Effector CD8-positive, alpha-beta T cell (primary cell): Measurements from ENCODE around the gene IL6R.
"Not testable (repeated sequence)": the region's sequence is repeated elsewhere in the genome, so short reads cannot be mapped to it uniquely, and the experiment has no call there.

ENCODE experiments used
- DNase-seq: peaks from one replicate; lab custom pipeline; 2025; lab: John Stamatoyannopoulos, UW

The IL6R gene

DNA sequence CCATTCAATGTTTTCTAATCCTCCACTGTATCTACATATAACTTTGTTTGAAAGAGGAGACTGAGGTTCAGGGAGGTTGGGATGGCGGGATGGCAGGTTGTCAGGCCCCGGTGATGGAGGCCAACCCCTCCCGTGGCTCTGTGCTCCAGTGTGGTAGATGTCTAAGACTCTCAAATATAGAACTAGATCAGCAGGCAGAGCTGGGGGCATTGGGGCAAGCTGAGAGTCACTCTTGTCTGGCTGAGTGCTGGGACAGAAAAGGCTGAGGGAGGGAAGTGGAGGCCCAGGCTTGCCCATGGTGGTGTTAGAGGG, 1.7 kb downstream of the IL6R start:
- no peak for DNase-seq

DNA sequence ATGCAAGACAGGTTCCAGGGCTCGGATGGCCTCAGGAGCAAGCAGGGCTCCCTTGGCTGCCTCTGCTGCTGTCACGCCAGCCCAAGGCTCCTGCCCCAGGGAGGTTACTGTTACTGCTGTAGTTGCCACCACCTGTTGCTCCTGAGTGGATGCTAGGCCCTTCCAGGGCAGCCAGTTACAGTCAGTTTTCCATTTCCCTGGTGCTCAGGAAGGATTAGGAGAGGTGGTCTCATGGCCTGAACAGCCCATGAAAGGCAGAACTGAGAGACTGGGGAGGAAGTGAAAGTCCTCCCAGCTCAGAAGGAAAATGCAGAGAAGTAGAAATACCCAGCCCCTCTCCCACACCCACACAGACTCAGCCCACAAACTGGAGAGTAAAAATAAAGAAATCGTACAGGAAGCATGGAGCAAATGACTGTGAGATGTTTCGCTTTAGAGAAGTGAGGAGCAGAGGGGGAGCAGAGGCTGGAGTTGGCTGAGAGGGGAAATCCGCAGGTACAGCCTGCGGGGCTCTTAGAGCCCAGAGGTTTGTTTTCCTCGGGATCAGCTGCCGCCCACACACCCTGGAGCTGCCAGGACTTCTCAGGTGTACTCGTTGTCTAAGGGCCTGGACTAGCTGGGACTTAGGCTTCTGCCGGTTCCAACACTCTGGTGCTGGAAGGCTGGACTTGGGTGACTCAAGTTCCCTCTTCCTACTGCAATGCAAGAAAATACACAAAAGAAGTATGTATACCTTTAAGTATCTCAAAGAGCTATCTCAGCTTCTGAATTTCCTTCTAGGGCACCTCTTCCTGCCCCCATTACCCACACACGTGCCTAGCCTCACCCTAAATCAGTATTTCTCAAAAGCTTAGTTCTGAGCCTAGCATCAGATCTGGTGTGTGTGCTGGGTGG, 2.3 kb downstream of the IL6R start:
- no peak for DNase-seq

DNA sequence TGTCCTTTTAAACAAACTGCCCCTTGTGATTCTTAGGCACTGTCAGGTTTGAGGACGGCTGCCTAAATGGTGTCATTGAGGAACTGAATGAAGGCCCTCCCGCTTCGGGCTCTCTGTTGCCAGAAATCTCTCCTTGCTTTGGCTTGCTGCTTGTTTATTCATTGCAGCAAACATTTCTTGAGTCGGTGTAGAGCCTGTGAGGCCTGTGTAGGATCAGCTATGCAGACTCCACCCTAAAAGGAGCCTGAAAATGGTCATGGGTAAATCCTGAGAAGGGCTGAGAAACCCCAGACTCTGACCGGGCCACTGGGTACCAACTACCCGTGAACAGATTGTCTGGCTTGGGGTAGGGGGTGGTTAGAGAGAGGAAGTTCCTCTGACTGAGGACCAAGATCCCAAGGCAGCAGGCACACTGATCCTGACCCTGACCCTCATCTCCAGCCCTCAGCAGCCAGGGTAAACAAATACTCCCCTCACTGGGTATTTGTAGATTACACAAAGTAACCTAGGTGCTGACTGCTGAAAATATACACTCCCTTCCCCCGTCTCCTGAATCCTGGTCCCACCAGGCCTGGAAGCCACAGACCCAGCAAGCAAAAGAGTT, 3.1 kb downstream of the IL6R start:
- no peak for DNase-seq

DNA sequence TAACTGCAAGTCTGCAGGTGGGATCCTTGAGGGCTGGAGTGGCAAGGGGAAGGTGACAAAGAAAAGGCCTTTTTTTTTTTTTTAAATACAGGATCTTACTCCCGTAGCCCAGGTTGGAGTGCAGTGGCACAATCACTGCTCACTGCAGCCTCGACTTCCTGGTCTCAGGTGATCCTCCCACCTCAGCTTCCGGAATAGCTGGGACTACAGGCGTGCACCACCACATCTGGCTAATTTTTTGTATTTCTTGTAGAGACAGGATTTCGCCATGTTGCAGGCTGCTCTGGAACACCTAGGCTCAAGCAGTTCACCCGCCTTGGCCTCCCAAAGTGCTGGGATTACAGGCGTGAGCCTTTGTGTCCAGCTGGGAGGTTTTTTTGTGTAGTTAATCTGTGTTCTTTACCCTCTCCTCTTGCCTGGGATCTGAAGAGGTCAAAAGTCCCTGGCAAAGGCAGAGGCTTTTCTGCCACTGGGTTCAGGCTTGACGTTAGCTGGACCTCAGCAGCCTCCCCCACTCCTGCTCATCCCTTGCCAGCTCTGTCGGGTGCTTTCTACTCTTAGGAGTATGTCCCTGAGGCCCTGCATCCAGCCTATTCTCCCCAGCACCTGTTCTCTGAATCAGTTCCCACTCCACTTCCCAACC, 5.2 kb downstream of the IL6R start:
- DNase-seq: no peak

DNA sequence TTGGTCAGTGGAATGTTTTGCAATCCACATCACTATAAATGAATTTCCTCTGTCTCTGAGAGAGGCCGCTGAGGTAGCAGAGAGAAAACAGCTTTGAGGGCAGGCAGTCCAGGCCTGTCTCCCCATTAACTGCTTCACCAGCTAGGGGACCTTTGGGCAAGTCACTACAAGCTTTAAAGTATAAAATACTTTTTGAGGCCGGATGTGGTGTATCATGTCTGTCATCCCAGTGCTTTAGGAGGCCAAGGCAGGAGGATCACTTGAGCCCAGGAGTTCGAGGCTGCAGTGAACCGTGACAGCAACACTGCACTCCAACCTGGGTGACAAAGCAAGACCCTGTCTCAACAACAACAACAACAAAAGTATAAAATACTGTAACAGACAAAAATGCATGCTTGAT, 6.4 kb downstream of the IL6R start:
- no peak for DNase-seq

DNA sequence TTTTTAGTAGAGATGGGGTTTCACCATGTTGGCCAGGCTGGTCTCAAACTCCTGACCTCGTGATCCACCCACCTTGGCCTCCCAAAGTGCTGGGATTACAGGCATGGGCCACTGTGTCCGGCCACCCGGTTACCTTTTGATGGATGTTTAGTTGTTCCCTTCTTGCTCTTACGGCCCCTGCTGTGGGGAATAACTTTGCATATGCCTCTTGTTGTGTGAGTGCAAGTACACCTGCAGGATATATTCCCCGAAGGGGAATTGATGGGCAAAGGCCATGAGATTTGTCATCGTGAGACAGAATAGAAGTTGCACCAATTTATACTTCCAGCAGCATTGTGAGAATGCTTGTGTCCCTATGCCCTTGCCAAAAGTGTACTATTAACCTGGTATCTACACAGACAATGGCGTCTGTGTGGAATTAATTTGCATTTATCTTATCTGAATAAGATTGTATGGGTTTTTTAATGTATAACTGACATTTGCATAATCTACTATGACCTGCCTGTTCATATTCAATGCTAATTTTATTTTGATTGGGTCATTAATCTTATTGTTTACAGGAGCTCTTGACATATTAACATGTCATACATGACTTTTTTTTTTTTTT, 8.1 kb downstream of the IL6R start:
- DNase-seq: no peak

DNA sequence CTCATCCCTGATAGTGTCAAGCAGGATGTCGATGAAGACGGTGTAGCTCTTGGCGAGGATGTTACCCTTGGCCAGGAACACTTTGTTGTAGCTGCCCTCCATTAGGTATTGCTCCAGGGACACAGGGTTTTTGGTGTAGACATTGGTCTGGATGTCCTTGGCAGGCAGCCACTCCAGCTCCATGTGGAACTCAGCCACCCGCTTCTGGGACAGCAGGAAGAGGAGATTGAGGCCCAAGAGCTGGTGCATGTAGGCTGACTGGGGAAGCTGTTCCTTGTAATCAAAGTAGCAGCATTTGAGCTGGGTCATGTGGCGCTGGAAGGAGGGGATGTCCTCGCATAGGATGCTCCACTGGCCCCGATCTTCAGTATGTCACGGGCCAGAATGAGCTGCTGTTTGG, 9.5 kb downstream of the IL6R start:
- DNase-seq: no peak

DNA sequence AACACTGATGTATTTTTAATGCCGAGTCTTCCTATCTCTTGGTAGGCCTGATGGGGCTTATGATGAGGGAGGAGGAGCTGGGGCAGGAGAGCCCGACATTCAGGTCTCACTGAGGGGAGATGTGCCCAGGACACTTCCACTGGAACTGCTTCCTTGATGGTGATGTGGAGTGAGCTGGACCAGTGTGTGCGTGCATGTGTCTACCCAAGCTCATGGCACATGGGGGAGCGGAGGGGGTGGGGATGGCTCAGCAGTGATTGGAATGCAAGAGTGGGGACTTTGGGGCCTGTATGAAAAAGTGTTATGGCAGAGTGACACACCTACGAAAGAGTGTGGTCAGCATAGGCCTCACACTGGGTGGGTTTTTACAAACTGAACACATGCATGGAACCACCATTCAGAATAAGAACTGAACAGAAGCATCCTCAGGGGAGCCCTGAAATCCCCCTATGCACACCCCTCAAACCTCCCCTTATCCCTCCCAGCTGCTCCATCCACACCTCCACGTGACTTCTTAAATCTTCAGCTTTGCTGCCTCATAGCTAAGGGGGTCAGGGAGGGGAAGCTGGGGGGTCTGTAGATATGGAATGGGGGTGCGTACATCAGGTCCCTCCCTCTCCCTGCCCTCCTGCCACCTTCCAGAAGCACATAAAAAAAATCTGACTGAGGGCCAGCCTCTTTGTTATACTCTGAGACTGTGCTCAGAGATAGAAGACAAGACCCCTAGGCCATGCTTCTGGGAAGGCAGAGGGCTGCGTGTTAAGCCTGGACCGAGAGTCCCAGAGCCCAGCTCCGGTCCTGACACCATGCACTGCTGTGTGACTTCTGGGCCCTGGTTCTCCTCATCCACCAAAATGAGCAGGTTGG, 11.6 kb downstream of the IL6R start:
- DNase-seq: no peak

DNA sequence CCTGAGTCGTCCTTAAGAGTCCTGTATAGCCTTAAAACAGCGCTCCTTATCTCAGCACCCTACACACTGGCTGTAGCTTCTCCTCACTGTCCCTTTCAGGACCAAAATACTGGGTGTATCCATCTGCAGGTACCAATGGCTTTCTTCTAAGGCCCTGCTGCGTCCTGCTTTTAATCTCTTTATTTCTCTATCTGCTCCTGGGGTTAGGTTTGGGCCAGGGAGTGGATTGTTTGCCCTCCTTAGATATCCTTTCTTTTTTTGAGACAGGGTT, 12.1 kb downstream of the IL6R start:
- no peak for DNase-seq

DNA sequence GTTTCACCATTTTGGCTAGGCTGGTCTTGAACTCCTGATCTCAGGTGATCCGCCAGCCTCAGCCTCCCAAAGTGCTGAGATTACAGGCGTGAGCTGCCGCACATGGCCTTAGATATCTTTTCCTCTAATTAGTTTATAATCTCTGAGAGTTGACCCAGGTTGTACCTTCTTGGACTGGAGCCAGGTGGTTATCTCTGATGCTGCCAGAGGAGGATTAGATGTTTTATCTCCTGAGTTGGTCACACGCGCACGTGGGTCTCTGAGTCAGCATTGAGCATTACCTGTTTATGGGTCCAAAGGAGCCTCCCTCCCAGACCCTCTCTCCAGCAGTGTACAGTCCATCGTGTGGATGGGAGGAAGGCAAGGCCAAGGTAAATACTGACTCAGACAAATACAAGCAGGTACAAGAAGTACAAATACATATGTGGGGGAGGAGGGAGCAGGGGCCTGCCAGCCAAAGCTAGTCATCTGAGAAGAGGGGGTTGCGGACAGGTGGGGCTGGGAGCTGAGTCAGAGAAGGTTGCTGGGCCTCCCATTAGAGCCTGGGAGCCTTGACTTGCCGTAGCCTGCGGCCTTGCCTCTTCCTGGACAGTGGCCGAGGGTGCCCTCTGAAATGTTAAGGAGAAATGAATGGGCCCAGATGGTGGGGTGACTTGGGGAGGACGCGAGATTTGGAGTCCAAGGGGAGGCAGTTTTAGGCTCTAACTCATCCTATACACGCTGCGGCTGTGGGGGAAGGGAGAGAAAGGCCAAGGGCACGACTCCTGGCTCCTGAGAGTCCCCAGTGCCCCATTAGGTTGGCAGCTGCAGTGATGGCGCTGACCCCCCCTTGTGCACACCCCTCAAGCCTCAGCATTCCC, 13.1 kb downstream of the IL6R start:
- DNase-seq: no peak

DNA sequence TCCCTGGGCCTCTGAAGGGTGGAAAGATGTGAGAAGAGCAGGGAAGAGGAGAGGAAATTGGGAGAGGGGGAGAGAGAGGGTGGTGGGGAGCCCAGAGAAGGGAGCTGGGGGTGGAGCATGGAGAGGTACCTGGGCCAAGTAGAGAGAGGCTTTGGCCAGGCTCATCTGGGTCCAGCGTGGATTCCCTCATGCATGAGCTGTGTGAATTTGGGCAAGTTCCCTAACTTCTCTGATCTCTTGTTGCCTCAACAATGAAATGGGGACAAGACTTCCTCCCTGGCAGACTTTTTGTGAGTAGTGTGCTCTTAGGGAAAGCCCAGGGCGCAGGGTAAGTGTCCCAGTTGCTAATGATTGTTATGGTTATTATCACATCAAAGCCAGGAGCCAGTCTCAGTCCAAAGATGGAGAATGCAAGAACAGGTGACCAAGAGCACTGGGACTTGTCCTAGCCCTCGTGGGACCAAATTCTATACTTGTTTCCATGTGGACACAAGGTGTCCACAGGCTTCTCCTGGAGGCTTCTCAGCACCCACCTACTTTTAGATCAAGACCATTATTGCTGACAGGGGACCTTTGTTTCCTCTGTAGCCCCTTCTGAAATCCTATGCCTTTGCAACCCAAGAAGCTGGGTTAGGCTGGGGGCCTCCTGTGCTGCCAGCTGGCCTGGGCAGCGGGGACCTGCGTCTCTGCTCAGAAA, 13.9 kb downstream of the IL6R start:
- DNase-seq: no peak

DNA sequence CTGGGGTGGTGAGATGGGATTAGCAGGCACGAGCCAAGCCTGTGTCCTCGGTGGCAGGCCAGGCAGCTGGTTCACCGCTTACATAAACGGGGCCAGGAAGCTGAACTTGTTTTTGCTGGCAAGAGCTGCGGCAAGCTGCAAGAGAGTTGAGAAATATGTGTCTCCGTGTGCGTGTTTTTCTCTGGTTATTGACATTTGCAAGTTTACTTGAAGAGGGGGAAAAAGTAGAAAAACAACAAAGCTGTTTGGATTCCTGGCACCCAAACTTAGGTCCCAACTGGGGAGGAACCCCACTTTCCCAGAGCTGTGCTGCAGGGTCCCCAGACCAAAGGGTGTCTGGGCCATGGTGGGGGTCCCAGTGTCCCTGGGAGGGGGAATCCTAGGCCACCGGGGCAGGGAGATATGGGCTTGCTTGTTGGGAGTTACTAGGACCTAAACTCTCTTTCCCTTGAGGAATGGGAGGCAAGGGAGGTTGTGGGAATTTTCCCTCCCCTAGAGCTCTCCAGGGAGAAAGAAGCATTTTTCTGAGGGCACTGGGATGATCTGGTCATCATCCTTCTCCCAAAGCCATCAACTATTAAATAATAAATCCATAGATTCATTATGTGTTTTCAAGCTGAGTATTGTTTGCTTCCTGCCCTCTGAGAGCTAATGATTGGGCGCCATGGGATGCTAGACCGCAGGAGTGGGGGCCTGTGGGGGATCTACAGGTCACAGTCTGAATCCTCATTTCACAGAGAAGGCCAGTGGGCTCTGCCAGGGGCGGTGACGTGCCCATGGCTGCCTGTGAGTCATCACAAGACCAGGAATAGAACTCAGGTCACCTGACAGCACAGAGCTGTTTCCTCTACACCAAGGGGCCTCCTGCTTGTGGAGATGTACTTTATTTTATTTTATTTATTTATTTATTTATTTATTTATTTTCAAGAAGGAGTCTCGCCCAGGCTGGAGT, 14.8 kb downstream of the IL6R start:
- no peak for DNase-seq

DNA sequence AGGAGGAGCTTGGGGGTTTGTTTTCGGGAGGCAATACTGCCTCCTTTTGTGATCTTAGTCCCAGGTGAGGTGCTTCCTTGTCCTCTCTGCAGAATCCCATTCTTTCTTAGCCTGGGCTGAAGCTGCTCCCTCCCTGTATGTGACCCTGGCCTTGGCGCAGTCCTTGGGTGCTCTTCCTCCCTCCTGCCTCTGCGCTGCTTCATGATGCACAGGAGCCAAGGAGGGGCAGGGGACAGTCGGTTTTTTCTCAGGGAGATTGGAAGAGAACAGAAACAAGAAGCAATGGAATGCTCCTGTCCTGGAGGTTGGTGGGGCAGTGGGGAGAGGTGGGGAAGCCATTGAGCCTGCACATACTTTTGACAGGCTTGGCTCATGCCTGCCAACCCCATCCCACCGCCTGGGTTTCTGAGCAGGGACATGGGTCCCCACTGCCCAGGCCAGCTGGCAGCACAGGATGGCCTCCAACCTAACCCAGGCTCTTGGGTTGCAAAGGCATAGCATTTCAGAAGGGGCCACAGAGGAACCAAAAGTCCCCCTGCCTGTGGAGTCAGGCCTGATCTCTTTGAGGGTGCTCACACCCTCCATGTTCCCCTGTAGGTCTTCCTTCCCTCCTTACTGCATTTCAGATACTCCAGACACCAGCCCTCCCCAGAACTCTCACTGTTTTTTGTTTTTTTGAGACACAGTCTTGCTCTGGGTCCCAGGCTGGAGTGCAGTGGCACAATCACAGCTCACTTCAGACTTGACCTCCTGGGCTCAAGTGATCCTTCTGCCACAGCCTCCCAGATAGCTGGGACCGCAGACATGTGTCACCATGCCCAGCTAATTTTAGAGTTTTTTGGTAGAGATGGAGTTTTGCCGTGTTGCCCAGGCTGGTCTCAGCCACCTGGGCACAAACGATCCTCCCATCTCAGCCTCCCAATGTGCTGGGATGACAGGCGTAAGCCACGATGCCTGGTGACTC, 16.1 kb downstream of the IL6R start:
- no peak for DNase-seq

DNA sequence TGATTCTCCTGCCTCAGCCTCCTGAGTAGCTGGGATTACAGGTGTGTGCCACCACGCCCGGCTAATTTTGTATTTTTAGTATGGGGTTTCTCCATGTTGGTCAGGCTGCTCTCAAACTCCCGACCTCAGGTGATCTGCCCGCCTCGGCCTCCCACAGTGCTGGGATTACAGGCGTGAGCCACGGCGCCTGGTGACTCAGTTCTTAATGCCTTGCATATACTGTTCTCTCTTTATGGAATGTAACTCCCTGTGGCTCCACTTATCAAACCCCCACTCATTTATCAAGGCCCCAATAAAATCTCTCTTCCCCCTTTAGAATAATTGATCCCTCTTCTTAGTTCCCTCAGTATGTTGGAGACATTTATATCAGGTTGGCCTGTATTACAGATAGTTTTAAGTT, 16.9 kb downstream of the IL6R start:
- DNase-seq: not testable (repeated sequence)

DNA sequence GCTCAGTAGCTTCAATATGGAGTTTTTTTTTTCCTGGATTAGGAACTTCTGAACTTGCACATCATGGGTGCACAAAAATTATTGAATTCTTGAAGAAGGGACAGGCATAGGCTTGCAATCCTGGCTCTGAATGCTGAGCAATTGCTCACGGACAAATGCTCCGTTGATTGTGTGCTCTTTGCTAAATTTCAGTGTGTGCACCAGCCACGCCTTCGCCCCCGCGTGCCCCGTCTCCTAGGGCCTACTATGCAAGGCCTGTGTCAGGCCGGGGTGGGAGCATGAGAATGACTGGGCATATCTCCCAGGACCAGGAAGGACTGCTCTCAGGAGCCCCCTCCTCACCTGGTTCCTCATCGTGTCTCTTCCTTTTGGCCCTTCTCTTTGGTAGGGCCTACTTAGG, 17.4 kb downstream of the IL6R start:
- no peak for DNase-seq

DNA sequence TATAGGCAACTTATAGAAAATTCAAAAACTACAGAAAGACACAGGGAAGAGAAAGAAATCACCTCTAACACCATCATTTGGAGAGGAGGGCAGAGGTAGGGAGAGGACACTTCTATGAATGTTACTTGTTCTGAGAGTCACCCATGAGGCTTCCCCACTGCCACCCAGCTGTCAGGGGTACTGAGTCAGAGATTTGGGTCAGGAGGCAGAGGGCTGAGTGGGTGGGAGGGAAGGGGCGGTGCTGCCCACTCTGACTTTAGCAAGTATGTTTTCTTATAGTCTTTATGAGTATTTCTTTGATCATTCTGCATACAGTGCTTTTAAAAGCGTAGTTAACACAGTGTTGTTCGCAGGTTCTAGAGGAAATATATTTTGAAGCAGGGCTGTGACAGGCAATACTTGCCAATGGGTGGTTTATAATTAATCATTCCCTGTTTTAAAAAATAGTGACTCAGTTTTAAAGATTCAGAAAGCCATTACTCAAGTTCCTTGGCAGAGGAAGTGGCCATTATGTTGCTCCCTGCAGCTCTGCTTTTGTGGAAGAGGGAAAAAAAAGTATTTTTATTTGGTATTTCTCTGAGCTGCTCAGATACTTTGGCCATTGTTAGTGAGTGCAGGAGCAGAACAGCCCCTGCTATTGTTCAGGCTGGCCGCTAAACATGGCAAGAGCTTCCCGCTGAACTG, 18.3 kb downstream of the IL6R start:
- no peak for DNase-seq

DNA sequence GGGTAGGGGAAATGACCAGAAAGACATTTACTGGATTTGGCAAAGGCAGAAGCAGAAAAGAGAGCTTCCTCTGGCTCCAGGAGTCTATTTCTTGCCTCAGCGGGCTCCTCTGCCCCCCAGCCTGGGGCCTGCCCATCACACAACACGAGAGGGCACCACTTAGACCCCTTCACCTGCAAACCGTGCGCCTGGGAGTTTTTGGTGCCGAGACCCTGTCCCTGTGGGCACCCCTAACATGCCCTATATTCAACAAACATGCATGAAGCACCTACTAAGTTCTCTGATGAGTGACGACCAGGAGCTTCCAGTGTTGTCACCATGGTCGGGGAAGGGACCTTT, 18.8 kb downstream of the IL6R start:
- DNase-seq: no peak

DNA sequence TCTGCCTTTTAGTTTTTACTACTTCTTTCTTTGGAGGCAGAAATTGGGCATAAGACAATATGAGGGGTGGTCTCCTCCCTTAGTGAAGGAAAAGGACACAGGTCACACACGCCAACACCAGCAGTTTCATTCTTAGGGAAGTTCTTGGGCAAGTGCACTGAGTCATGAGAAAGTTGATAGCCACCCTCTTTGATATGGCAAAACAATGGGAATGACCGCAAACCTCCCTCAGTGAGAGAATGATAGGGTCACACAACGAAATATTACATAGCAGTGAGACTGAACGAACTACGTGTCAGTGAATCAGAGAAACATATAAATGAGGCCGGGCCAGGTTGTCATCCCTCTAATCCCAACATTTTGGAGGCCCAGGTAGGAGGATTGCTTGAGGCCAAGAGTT, 20.0 kb downstream of the IL6R start:
- DNase-seq: no peak
